ENCODE data around the gene PTH1R.

DNA sequence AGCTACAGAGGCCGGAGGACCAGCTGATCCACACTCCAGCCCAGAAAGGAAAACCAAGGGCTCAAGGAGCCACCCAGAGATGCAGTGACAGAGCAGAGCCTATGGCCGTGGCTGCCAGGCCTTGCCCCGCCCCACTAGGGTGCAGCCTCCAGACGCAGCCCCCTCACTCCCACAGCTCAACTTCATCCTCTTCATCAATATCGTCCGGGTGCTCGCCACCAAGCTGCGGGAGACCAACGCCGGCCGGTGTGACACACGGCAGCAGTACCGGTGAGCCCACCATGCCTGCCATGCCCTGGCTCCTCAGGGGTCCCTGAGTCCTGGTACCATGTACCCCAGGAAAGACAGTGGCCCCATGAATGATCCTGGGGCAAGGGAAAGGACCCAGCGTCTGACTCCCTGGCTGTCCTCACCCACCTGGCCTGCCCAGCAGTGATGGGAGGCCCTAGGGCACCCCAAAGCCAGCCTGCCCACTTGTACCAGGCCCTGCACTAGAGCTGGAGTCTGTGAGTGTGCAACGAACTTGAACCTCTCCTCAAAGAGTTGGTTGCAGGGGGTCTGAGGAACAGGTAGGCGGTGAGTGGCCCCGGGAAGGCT lies 24.2 kb downstream of the PTH1R start:
- TF ChIP-seq, protein P1, sequence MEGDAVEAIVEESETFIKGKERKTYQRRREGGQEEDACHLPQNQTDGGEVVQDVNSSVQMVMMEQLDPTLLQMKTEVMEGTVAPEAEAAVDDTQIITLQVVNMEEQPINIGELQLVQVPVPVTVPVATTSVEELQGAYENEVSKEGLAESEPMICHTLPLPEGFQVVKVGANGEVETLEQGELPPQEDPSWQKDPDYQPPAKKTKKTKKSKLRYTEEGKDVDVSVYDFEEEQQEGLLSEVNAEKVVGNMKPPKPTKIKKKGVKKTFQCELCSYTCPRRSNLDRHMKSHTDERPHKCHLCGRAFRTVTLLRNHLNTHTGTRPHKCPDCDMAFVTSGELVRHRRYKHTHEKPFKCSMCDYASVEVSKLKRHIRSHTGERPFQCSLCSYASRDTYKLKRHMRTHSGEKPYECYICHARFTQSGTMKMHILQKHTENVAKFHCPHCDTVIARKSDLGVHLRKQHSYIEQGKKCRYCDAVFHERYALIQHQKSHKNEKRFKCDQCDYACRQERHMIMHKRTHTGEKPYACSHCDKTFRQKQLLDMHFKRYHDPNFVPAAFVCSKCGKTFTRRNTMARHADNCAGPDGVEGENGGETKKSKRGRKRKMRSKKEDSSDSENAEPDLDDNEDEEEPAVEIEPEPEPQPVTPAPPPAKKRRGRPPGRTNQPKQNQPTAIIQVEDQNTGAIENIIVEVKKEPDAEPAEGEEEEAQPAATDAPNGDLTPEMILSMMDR (IDR thresholded peaks at IDR 0.05): no peak
- no peak for TF ChIP-seq POLR2AphosphoS5 (IDR thresholded peaks at IDR 0.05)

All from gastroesophageal sphincter (tissue), 3 donors.